Measurements from ENCODE around the gene NTNG1. TPM values are rescaled to one million over a fixed set of nuclear protein-coding genes. Genes with fewer than 3 reads are reported as not detected.

NTNG1 gene
- total RNA-seq, 6 donors from 2014 or later = 1.5 to 11.5 (median 6.8) TPM

DNA sequence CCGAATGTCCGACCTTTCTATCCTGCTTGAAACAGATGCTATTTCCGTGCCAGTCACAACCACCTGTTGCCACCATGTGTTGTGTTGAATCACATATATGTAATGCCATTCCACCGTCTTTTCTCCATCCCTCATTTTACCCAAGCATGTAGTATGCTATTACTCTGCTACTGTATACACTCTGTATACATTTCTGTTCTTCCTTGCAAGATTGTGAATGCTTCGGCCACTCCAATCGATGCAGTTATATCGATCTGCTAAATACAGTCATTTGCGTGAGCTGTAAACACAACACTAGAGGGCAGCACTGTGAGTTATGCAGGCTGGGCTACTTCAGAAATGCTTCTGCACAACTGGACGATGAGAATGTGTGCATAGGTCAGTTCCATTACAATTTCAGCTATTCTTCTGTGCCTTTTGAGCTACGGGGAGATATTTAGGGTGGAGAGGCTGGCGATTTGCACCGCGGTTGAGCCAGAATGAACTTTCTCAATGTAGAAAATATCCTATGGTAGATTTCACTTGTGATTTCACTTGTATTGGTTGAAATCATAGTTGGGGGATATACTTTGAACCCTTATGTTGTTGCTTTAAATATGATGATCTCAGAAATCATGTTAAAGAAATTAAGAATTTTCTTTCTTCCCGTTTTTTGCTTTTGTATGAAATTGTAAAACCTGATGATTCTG is 289.8 kb downstream of the NTNG1 start:
- Histone ChIP-seq H3K4me3 (no peak overlapping the region), H3K27me3 (no peaks in the 10 kb centered on the region), H3K9me3 (no peaks in the 10 kb centered on the region), H3K27ac (no peak overlapping the region), H3K4me1 (no peaks in the 10 kb centered on the region), H3K36me3 (no peaks in the 10 kb centered on the region)
- WGBS, 2 donors = 66 to 68% methylated on average over 14 of the region's 14 CpGs
- DNase-seq = peak in 1 of 2 donors; percentile 23
- peak; percentile 43 to 60 for ATAC-seq (ENCODE audit: low FRiP score in 2 of 2)
- TF ChIP-seq POLR2AphosphoS5 (IDR thresholded peaks at IDR 0.05) = no peak
- TF ChIP-seq CTCF (IDR thresholded peaks at IDR 0.05) = peak in 5 of 6 experiments; percentile 13 to 64 (median 52)

DNA sequence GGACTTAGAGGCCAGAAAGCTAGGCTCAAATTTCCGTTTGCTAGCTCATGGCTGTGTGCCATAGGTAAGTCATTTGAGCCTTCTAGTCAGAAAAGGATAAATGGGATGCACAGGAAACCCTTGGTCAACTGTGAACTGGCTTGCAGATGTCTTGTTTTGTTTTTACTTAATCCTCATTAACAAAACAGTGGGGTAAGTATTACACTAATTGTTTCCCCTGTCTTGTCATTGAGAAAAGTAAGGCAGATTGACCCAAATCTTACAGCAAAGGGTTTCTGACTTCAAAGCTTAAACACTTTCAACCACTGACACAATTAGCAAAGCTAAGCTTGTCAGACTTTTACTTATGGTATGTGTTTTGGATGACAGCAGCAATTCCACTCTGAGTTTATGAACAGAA is 291.3 kb downstream of the NTNG1 start:
- H3K27ac ChIP-seq = no peak overlapping the region
- no peaks in the 10 kb centered on the region for H3K4me1 ChIP-seq
- no peaks in the 10 kb centered on the region for H3K9me3 ChIP-seq
- no peak overlapping the region for H3K4me3 ChIP-seq
- no peaks in the 10 kb centered on the region for H3K36me3 ChIP-seq
- ATAC-seq (ENCODE audit: low FRiP score in 2 of 2) (no peak), DNase-seq (no peak)
- no peak for TF ChIP-seq POLR2AphosphoS5 (IDR thresholded peaks at IDR 0.05)
- no peak for TF ChIP-seq CTCF (IDR thresholded peaks at IDR 0.05)
- TF ChIP-seq POLR2A (IDR thresholded peaks at IDR 0.05) = no peak
- no peak for TF ChIP-seq EP300 (IDR thresholded peaks at IDR 0.05)
- H3K27me3 ChIP-seq = no peaks in the 10 kb centered on the region
- WGBS, 2 donors = 52 to 72% methylated on average over 1 of the region's 1 CpG

- Histone ChIP-seq H3K9me3 (no peaks in the 10 kb centered on the region), H3K36me3 (no peaks in the 10 kb centered on the region), H3K4me1 (no peaks in the 10 kb centered on the region), H3K27me3 (no peaks in the 10 kb centered on the region), H3K4me3 (no peak overlapping the region), H3K27ac (no peak overlapping the region)
- WGBS, 2 donors = 92% methylated on average over 4 of the region's 4 CpGs
- TF ChIP-seq EP300 (IDR thresholded peaks at IDR 0.05) (no peak), POLR2AphosphoS5 (IDR thresholded peaks at IDR 0.05) (no peak), CTCF (IDR thresholded peaks at IDR 0.05) (no peak), POLR2A (IDR thresholded peaks at IDR 0.05) (no peak)
- ATAC-seq (ENCODE audit: low FRiP score in 2 of 2) (no peak), DNase-seq (no peak)
Measured at GRCh38 chr1:107433068-107433467, 292.2 kb downstream of the NTNG1 start.

GRCh38 chr1:107433635-107434360 is 293.0 kb downstream of the NTNG1 start:
- no peak overlapping the region for H3K27ac ChIP-seq

More at GRCh38 chr1:107433635-107434360, 293.0 kb downstream of the NTNG1 start:
- Histone ChIP-seq H3K36me3 (no peaks in the 10 kb centered on the region), H3K4me1 (no peaks in the 10 kb centered on the region), H3K27me3 (no peaks in the 10 kb centered on the region), H3K4me3 (no peak overlapping the region), H3K9me3 (no peaks in the 10 kb centered on the region)
- DNase-seq (no peak), ATAC-seq (ENCODE audit: low FRiP score in 2 of 2) (no peak)
- TF ChIP-seq EP300 (IDR thresholded peaks at IDR 0.05) (no peak), POLR2AphosphoS5 (IDR thresholded peaks at IDR 0.05) (no peak), CTCF (IDR thresholded peaks at IDR 0.05) (no peak), POLR2A (IDR thresholded peaks at IDR 0.05) (no peak)
- WGBS, 2 donors = 63 to 65% methylated on average over 4 of the region's 4 CpGs
